ENCODE results near the gene TPRX2. TPM values are rescaled to one million over a fixed set of nuclear protein-coding genes. Genes with fewer than 3 reads are reported as not detected.
"Not testable (repeated sequence)": the region's sequence is repeated elsewhere in the genome, so short reads cannot be mapped to it uniquely, and the experiment has no call there.

TPRX2 gene, protein sequence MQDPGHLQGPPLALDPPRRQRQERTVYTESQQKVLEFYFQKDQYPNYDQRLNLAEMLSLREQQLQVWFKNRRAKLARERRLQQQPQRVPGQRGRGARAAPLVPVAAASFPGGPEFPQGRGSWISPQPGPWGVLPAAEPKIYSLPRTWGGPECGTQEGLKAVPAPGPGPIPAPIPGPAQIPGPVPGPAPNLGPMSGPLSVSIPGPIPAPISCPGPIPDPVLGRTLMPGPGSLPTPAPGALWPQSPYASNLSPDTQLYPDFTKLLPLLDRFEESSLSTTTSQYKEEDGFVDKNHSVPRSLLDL
- not detected for total RNA-seq

DNA sequence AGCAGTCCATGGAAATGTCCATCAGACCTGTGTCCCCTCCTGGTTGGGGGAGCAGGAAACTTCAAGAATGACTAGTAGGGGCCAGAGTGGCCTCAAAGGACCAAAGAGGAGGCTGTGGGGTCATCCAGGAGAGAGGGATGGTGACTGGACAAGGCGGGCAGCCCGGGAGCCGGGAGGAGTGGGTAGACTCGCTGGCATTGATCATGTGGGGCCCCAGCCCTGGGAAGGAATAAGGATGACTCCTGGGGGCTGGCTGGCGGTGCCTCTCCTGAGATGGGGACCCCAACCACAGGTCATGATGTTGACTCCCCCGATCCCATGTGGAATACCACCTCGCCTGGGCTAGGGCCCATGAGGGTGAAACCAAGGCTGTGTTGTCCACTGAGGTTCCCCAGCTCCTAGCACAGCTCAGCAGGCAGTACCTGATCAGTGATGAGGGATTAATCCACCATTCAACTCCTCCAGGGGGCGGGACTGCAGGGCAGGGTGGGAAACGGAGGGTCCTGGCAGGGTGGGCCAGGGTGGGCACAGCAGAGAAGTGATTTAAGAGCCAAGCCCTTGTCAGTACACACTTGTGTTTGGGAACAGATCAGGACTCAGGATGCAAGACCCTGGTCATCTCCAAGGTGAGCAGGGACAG is at the start of gene TPRX2:
Gene TPRX2, plus strand, starts transcription at position 590 of the 640 bp plus-strand sequence. Its CDS starts 12 bp downstream, at position 602.
- H3K27me3 ChIP-seq (replicated peaks; ENCODE audit: insufficient read depth); DNase-seq (ENCODE audit: low spot score); ATAC-seq (ENCODE audit: insufficient number of reproducible peaks, low FRiP score, low read depth): not testable (repeated sequence)

DNA sequence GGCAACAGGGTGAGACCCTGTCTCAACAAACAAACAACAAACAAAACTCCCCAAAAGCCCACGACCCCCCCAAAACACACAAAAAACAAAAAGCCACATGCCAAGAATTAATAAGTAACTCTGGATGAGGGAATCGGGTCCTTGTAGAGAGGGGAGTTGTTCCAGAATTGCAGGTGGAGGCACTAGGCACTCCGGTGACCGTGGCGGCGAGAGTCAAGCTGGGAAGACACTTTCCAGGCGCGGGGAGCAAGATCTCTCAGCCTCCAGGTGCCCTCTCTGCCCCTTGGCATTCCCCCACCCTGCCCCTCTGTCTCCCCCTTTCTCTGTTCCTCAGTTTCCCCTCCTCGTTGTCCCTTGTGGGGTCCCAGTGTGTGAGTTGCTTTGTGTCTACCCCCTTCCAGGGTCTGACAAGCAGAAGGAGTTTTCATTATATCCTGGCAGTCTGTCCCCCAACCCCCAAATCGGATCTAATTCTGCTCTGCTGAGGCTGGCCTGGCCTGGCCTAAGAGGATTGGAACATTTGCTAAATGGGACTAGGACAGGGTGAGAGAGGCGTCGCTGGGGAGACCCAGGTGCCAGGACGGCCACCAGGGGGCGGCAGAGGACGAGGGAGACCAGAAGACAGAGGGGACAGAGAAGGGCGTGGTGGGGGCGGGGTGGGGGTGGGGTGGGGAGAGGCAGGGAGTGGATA is 45.6 kb upstream of the TPRX2 start:
- Histone ChIP-seq H3K27me3 (replicated peaks; ENCODE audit: insufficient read depth) (no peaks in the 10 kb centered on the region), H3K4me1 (ENCODE audit: control insufficient read depth in 1 of 2, low read depth in 2 of 2) (no peaks in the 10 kb centered on the region), H3K4me3 (no peak overlapping the region), H3K9me3 (no peaks in the 10 kb centered on the region), H3K36me3 (no peaks in the 10 kb centered on the region), H3K27ac (no peak overlapping the region)
- no peak for DNase-seq (ENCODE audit: low spot score)
- no peak for ATAC-seq (ENCODE audit: insufficient number of reproducible peaks, low FRiP score, low read depth)
- TF ChIP-seq, protein P1, sequence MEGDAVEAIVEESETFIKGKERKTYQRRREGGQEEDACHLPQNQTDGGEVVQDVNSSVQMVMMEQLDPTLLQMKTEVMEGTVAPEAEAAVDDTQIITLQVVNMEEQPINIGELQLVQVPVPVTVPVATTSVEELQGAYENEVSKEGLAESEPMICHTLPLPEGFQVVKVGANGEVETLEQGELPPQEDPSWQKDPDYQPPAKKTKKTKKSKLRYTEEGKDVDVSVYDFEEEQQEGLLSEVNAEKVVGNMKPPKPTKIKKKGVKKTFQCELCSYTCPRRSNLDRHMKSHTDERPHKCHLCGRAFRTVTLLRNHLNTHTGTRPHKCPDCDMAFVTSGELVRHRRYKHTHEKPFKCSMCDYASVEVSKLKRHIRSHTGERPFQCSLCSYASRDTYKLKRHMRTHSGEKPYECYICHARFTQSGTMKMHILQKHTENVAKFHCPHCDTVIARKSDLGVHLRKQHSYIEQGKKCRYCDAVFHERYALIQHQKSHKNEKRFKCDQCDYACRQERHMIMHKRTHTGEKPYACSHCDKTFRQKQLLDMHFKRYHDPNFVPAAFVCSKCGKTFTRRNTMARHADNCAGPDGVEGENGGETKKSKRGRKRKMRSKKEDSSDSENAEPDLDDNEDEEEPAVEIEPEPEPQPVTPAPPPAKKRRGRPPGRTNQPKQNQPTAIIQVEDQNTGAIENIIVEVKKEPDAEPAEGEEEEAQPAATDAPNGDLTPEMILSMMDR (IDR thresholded peaks at IDR 0.05), result peak; percentile 47

More for the DNA sequence above, at the start of gene TPRX2:
- H3K36me3 ChIP-seq; H3K27ac ChIP-seq; H3K4me1 ChIP-seq (ENCODE audit: control insufficient read depth in 1 of 2, low read depth in 2 of 2); H3K4me3 ChIP-seq; H3K9me3 ChIP-seq: not testable (repeated sequence)

DNA sequence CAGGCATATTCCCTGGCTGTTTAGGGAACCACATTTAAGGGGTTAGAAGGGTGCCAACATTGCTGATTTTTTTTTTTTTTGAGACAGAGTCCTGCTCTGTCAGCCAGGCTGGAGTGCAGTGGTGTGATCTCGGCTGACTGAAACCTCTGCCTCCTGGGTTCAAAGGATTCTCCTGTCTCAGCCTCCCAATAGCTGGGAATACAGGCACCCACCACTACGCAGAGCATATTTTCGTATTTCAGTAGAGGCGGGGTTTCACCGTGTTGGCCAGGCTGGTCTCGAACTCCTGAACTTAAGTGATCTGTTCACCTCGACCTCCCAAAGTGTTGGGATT is 45.1 kb upstream of the TPRX2 start:
- TF ChIP-seq, protein P1 (IDR thresholded peaks at IDR 0.05), result no peak
- DNase-seq (ENCODE audit: low spot score) (no peak), ATAC-seq (ENCODE audit: insufficient number of reproducible peaks, low FRiP score, low read depth) (no peak)
- Histone ChIP-seq H3K36me3 (no peaks in the 10 kb centered on the region), H3K9me3 (no peaks in the 10 kb centered on the region), H3K4me3 (no peak overlapping the region), H3K4me1 (ENCODE audit: control insufficient read depth in 1 of 2, low read depth in 2 of 2) (no peaks in the 10 kb centered on the region), H3K27me3 (replicated peaks; ENCODE audit: insufficient read depth) (no peaks in the 10 kb centered on the region), H3K27ac (no peak overlapping the region)

DNA sequence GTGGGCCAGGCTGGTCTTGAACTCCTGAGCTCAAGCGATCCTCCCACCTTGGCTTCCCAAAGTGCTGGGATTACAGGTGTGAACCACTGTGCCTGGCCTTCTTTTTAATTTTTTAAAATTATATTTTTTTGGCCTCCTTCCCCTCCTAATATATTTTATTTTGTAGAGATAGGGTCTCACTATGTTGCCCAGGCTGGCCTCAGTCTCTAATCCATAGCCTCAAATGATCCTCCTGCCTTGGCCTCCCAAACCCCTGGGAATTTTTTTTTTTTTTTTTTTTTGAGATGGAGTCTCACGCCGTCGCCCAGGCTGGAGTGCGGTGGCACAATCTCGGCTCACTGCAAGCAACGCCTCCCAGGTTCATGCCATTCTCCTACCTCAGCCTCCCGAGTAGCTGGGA is 42.8 kb upstream of the TPRX2 start:
- H3K27ac ChIP-seq; H3K9me3 ChIP-seq; DNase-seq (ENCODE audit: low spot score); H3K4me3 ChIP-seq; H3K27me3 ChIP-seq (replicated peaks; ENCODE audit: insufficient read depth); ATAC-seq (ENCODE audit: insufficient number of reproducible peaks, low FRiP score, low read depth); H3K36me3 ChIP-seq; H3K4me1 ChIP-seq (ENCODE audit: control insufficient read depth in 1 of 2, low read depth in 2 of 2): not testable (repeated sequence)

DNA sequence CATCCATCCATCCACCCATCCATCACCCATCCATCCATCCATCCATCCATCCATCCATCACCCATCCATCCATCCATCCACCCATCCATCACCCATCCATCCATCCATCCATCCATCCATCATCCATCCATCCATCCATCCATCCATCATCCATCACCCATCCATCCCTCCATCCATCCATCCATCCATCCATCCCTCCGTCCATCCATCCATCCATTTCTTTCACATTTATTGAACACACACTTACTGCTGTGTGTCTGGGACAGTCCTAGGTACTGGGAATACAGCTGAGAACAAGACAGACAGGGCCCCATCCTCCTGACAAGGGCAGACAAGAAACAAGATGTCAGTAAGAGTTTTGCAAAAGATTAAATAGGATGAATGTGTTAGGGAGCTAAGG is 40.8 kb upstream of the TPRX2 start:
- not testable (repeated sequence) for H3K9me3 ChIP-seq; ATAC-seq (ENCODE audit: insufficient number of reproducible peaks, low FRiP score, low read depth); H3K4me3 ChIP-seq; DNase-seq (ENCODE audit: low spot score); H3K27ac ChIP-seq; H3K4me1 ChIP-seq (ENCODE audit: control insufficient read depth in 1 of 2, low read depth in 2 of 2); H3K27me3 ChIP-seq (replicated peaks; ENCODE audit: insufficient read depth); H3K36me3 ChIP-seq

DNA sequence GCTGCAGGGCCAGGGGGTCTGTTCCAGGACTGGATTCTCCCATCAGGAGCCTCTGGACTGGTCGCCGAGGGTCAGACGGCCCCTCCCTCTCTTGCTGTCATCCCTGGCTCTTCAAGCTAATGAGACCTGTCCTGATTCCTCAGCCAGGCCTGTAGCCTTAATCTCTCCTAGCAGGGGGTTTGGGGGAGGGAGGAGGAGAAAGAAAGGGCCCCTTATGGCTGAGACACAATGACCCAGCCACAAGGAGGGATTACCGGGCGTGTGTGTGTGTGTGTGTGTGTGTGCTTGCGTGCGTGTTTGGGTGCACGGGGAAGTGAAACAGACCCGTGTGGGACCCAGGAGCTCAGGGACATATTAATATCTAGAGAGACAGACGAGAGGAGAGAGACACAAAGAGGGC is 39.2 kb upstream of the TPRX2 start:
- Histone ChIP-seq H3K27ac (no peak overlapping the region), H3K4me1 (ENCODE audit: control insufficient read depth in 1 of 2, low read depth in 2 of 2) (no peaks in the 10 kb centered on the region), H3K9me3 (no peaks in the 10 kb centered on the region), H3K4me3 (no peak overlapping the region), H3K36me3 (no peaks in the 10 kb centered on the region), H3K27me3 (replicated peaks; ENCODE audit: insufficient read depth) (no peaks in the 10 kb centered on the region)
- DNase-seq (ENCODE audit: low spot score), result no peak
- no peak for ATAC-seq (ENCODE audit: insufficient number of reproducible peaks, low FRiP score, low read depth)
- TF ChIP-seq, protein P1 (IDR thresholded peaks at IDR 0.05), result no peak

All from thoracic aorta (tissue), 2 donors.